HL-60 (cell line): ENCODE data around the gene OR10G4.

ENCODE experiments used
- DNase-seq, 2 experiments: peaks; one replicate each; pipeline ENCODE4 v3.0.0-alpha.2; 2010 to 2020; ENCODE audit warnings: low read depth in 1 of 2, low spot score in 1 of 2
- H3K27ac ChIP-seq: fragments of 250-450 bp; sonication (Bioruptor Pico); replicated peaks from 2 replicates; pipeline ENCODE4 v1.5.1; 2020; ENCODE audit warnings: mild to moderate bottlenecking, moderate library complexity
- H3K27me3 ChIP-seq: fragments of 250-450 bp; sonication (Bioruptor Pico); 2 replicates; pipeline ENCODE4 v1.5.1; 2021; ENCODE audit warnings: mild to moderate bottlenecking, moderate library complexity; ENCODE audit not compliant: insufficient read depth, poor library complexity, severe bottlenecking
- H3K4me3 ChIP-seq: replicated peaks from 2 replicates; pipeline ENCODE4 v1.5.1; 2011; ENCODE audit warnings: mild to moderate bottlenecking, control low read depth, low read length; ENCODE audit not compliant: insufficient read depth
- GABPA ChIP-seq: IDR thresholded peaks from 2 replicates; pipeline ENCODE4 v1.6.1; 2012; ENCODE audit warnings: low read depth
- POLR2AphosphoS5 ChIP-seq: IDR thresholded peaks from 2 replicates; pipeline ENCODE4 v1.6.1; 2012; ENCODE audit warnings: low read depth
- REST ChIP-seq: IDR thresholded peaks from 2 replicates; pipeline ENCODE4 v1.6.1; 2012; ENCODE audit warnings: low read depth; ENCODE audit not compliant: insufficient replicate concordance
- SPI1 ChIP-seq: IDR thresholded peaks from 2 replicates; pipeline ENCODE4 v1.6.1; 2012; ENCODE audit warnings: low read depth, mild to moderate bottlenecking, borderline replicate concordance
- long read RNA-seq: library from polyadenylated mRNA; unstranded; transcript quantifications from one replicate; pipeline ENCODE4 v2.0.0, GENCODE V29; 2020
- TF ChIP-seq, protein P1 (sequence below): IDR thresholded peaks from one replicate; pipeline ENCODE4 v1.5.1; 2011; ENCODE audit warnings: low read length, control low read depth, inconsistent platforms; ENCODE audit not compliant: insufficient read depth

Gene OR10G4, protein sequence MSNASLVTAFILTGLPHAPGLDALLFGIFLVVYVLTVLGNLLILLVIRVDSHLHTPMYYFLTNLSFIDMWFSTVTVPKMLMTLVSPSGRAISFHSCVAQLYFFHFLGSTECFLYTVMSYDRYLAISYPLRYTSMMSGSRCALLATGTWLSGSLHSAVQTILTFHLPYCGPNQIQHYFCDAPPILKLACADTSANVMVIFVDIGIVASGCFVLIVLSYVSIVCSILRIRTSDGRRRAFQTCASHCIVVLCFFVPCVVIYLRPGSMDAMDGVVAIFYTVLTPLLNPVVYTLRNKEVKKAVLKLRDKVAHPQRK
- long read RNA-seq = 0 reads

- Histone ChIP-seq H3K27me3 (peaks cover 4% of the 10 kb centered on the region), H3K4me3 (no peak within 1 kb of the TSS), H3K27ac (no peak within 1 kb of the TSS)
- DNase-seq = no peak
- TF ChIP-seq, protein P1, sequence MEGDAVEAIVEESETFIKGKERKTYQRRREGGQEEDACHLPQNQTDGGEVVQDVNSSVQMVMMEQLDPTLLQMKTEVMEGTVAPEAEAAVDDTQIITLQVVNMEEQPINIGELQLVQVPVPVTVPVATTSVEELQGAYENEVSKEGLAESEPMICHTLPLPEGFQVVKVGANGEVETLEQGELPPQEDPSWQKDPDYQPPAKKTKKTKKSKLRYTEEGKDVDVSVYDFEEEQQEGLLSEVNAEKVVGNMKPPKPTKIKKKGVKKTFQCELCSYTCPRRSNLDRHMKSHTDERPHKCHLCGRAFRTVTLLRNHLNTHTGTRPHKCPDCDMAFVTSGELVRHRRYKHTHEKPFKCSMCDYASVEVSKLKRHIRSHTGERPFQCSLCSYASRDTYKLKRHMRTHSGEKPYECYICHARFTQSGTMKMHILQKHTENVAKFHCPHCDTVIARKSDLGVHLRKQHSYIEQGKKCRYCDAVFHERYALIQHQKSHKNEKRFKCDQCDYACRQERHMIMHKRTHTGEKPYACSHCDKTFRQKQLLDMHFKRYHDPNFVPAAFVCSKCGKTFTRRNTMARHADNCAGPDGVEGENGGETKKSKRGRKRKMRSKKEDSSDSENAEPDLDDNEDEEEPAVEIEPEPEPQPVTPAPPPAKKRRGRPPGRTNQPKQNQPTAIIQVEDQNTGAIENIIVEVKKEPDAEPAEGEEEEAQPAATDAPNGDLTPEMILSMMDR = no peak
- TF ChIP-seq GABPA (no peak), POLR2AphosphoS5 (no peak), SPI1 (no peak), REST (no peak)
Measured at GRCh38 chr11:124012697-124013096, at the start of gene OR10G4. TSS of gene OR10G4 (plus strand) at chr11:124012997. CDS start at chr11:124015575, 2,578 bp downstream.

- H3K4me3 ChIP-seq = no peak overlapping the region
- no peak for TF ChIP-seq POLR2AphosphoS5
- peaks cover 2% of the 10 kb centered on the region for H3K27me3 ChIP-seq
- no peak for DNase-seq
- H3K27ac ChIP-seq = no peak overlapping the region
Measured at GRCh38 chr11:123973816-123974215, 39.0 kb upstream of the OR10G4 start.

GRCh38 chr11:123976770-123977560 is 35.8 kb upstream of the OR10G4 start:
- no peak overlapping the region for H3K27ac ChIP-seq

More at GRCh38 chr11:123976770-123977560, 35.8 kb upstream of the OR10G4 start:
- no peak overlapping the region for H3K4me3 ChIP-seq
- TF ChIP-seq REST (no peak), SPI1 (no peak), POLR2AphosphoS5 (no peak), GABPA (no peak)
- TF ChIP-seq, protein P1 = no peak
- peaks cover 2% of the 10 kb centered on the region for H3K27me3 ChIP-seq
- no peak for DNase-seq
